Caco-2 (cell line): ENCODE measurements around the gene SIM1. TPM values are rescaled to one million over a fixed set of nuclear protein-coding genes. Genes with fewer than 3 reads are reported as not detected.

ENCODE experiments used
- BruUV-seq: library from RNA; stranded (reverse); fragments of 400-500 nt; replicated peaks from 2 replicates; lab custom pipeline; 2021; lab: Mats Ljungman, UMichigan
- CTCF ChIA-PET: fragments of 300-600 bp; sonication (Branson Sonifier 250); formaldehyde crosslinking; loops from one replicate; lab custom pipeline; 2022; ENCODE audit warnings: antibody characterized with exemption; lab: Charles Lee
- POLR2A ChIA-PET: fragments of 300-600 bp; sonication (Branson Sonifier 250); formaldehyde crosslinking; loops from one replicate; lab custom pipeline; 2022; ENCODE audit warnings: antibody characterized with exemption; lab: Charles Lee
- DNase-seq, 2 experiments: peaks; one replicate each; pipeline versions ENCODE4 v3.0.0 to v3.0.0-alpha.2; 2020 to 2022
- H3K27me3 ChIP-seq: replicated peaks from 2 replicates; pipeline ENCODE4 v1.6.0; 2011; ENCODE audit warnings: low read length; ENCODE audit not compliant: control insufficient read depth, insufficient read depth
- H3K36me3 ChIP-seq: 2 replicates; pipeline ENCODE4 v1.5.1; 2011; ENCODE audit warnings: low read length; ENCODE audit not compliant: control insufficient read depth, insufficient read depth
- H3K4me1 ChIP-seq: fragments of 250-450 bp; sonication (Bioruptor Pico); 2 replicates; pipeline ENCODE4 v1.5.1; 2020; ENCODE audit warnings: mild to moderate bottlenecking
- H3K4me3 ChIP-seq: 2 replicates; pipeline ENCODE4 v1.5.1; 2011; ENCODE audit warnings: low read depth, mild to moderate bottlenecking, control low read depth, low read length
- H3K9me3 ChIP-seq: fragments of 250-450 bp; sonication (Bioruptor Pico); 2 replicates; pipeline ENCODE4 v1.5.1; 2020; ENCODE audit warnings: mild to moderate bottlenecking, moderate library complexity
- H3K27ac Mint-ChIP-seq: one replicate; pipeline ENCODE4 v1.8.0; 2022; ENCODE audit warnings: mixed read lengths; ENCODE audit not compliant: unreplicated experiment
- H3K27me3 Mint-ChIP-seq: one replicate; pipeline ENCODE4 v1.8.0; 2022; ENCODE audit warnings: mixed read lengths; ENCODE audit not compliant: insufficient read depth, unreplicated experiment
- H3K36me3 Mint-ChIP-seq: one replicate; pipeline ENCODE4 v1.8.0; 2022; ENCODE audit warnings: mild to moderate bottlenecking, mixed read lengths; ENCODE audit not compliant: insufficient read depth, unreplicated experiment
- H3K4me1 Mint-ChIP-seq: one replicate; pipeline ENCODE4 v1.8.0; 2022; ENCODE audit warnings: low read depth, mixed read lengths; ENCODE audit not compliant: unreplicated experiment
- H3K4me3 Mint-ChIP-seq: one replicate; pipeline ENCODE4 v1.8.0; 2022; ENCODE audit warnings: mild to moderate bottlenecking, moderate library complexity, mixed read lengths; ENCODE audit not compliant: unreplicated experiment
- H3K9me3 Mint-ChIP-seq: one replicate; pipeline ENCODE4 v1.8.0; 2022; ENCODE audit warnings: mixed read lengths; ENCODE audit not compliant: unreplicated experiment
- CTCF ChIP-seq, 2 experiments: fragments of 200-600 bp in 1 of 2; IDR thresholded peaks; 1 replicate in 1 of 2; 2 replicates in 1 of 2; pipeline versions ENCODE4 v1.5.1 to v1.8.0; 2011 to 2022; ENCODE audit warnings: antibody characterized with exemption in 1 of 2, control low read depth in 1 of 2, inconsistent platforms in 1 of 2, low read depth in 1 of 2, low read length in 1 of 2, mild to moderate bottlenecking in 1 of 2, moderate library complexity in 1 of 2; ENCODE audit not compliant: insufficient read depth in 1 of 2, severe bottlenecking in 1 of 2, unreplicated experiment in 1 of 2
- intact Hi-C: fragments of 100-400 bp; cut with micrococcal nuclease; formaldehyde crosslinking; loops from one replicate; pipeline ENCODE4 v1.10.0; 2022; ENCODE audit not compliant: unreplicated experiment
- total RNA-seq: library from RNA; stranded (reverse); gene quantifications from 2 replicates; pipeline ENCODE4 v1.2.3, GENCODE V29; 2022

Gene SIM1
- total RNA-seq, 1 experiment from 2014 or later = not detected

DNA sequence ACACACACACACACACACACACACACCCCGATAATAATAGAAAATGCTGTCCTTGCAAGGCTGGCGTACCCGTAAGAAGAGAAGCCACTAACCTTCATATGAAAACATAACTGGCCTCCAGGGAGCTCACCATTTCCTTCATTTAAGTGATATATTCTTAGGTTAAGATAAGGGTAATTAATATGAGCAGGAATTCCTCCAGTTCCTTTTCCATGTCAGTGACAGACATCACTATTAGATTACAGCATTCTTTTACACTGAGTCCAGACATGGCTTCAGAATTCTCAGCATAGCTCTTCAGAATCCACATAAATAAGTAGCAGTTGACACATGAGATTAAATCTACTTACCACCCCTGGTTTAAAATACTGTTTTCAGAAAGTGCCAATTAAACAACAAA, 121.9 kb downstream of the SIM1 start:
- Mint-ChIP-seq H3K4me1 (peaks cover 13% of the 10 kb centered on the region), H3K9me3 (no peaks in the 10 kb centered on the region), H3K27ac (no peak overlapping the region), H3K4me3 (no peak overlapping the region), H3K27me3 (peaks cover 9% of the 10 kb centered on the region), H3K36me3 (no peaks in the 10 kb centered on the region)
- no peaks in the 10 kb centered on the region for H3K27me3 ChIP-seq
- H3K4me3 ChIP-seq = no peak overlapping the region
- no peaks in the 10 kb centered on the region for H3K9me3 ChIP-seq
- no peaks in the 10 kb centered on the region for H3K36me3 ChIP-seq
- no peak for DNase-seq
- intact Hi-C loops = no loop called here
- TF ChIP-seq CTCF (IDR thresholded peaks at IDR 0.05; ENCODE audit: insufficient read depth in 1 of 2, low read depth in 1 of 2, low read length in 1 of 2, severe bottlenecking in 1 of 2, unreplicated experiment in 1 of 2) = no peak
- H3K4me1 ChIP-seq = no peaks in the 10 kb centered on the region
- CTCF ChIA-PET = no interaction called here
- POLR2A ChIA-PET = no interaction called here
- no TSS peak for BruUV-seq

DNA sequence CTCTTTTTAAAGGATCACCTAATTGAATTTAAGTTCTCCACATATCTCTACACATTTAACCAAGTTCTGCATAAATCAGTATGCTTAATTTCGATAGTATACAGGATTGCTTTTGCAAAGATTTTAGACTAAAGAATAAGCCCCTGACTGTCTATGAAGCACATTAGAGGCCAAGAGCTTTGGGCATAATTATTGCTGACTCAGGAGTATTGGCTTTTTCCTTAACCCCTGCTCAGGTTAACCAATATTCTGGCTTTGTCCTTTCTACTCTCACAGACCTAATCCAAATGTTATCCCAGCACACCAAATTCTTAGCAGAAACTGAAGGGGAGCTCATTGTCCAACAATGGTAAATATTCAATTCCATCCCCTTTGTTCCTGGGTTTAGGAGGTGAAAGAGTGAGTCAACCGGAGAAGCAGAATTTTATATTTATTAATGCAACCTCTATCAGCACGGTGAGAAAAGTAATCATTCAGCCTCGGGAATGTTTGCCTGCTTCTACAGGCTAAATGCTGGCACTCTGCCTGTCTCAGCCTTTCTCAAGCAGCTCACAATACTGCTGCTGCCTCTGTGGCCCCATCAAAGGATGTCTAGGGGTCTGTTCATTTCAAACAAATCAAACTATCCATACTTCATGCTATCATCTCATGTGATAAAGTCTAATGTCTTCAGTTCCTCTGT, 125.0 kb downstream of the SIM1 start:
- no peaks in the 10 kb centered on the region for H3K9me3 Mint-ChIP-seq
- H3K27me3 ChIP-seq = no peaks in the 10 kb centered on the region
- no peak overlapping the region for H3K27ac Mint-ChIP-seq
- peaks cover 11% of the 10 kb centered on the region for H3K27me3 Mint-ChIP-seq
- H3K4me1 Mint-ChIP-seq = peaks cover 6% of the 10 kb centered on the region
- BruUV-seq = no TSS peak
- H3K4me3 Mint-ChIP-seq = no peak overlapping the region
- TF ChIP-seq CTCF (IDR thresholded peaks at IDR 0.05; ENCODE audit: insufficient read depth in 1 of 2, low read depth in 1 of 2, low read length in 1 of 2, severe bottlenecking in 1 of 2, unreplicated experiment in 1 of 2) = no peak
- intact Hi-C loops = no loop called here
- H3K36me3 ChIP-seq = no peaks in the 10 kb centered on the region
- no peaks in the 10 kb centered on the region for H3K9me3 ChIP-seq
- H3K36me3 Mint-ChIP-seq = no peaks in the 10 kb centered on the region
- DNase-seq = no peak
- no peaks in the 10 kb centered on the region for H3K4me1 ChIP-seq
- no peak overlapping the region for H3K4me3 ChIP-seq
- ChIA-PET POLR2A (no interaction called here), CTCF (no interaction called here)

DNA sequence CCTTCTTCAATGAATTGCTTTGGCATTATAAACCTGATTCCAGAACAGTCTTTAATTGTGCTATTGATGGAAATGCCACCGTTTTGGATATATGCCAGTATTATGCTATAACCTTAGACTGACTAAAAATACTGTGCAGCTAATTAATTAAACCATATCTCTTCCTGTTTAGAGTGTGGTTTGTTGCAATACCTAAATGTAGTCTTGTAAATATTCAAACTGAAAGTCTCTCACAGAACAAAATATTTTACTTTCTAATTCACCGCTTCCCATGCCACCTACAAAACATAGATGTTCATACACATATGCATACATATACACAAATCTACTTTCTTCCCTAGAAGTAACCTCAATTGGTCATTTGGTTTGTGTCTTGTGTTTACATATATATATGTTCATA, 126.6 kb downstream of the SIM1 start:
- Mint-ChIP-seq H3K4me1 (no peaks in the 10 kb centered on the region), H3K9me3 (no peaks in the 10 kb centered on the region), H3K27me3 (peaks cover 8% of the 10 kb centered on the region), H3K27ac (no peak overlapping the region), H3K4me3 (no peak overlapping the region), H3K36me3 (no peaks in the 10 kb centered on the region)
- no peaks in the 10 kb centered on the region for H3K9me3 ChIP-seq
- H3K4me1 ChIP-seq = no peaks in the 10 kb centered on the region
- H3K27me3 ChIP-seq = no peaks in the 10 kb centered on the region
- no peaks in the 10 kb centered on the region for H3K36me3 ChIP-seq
- ChIA-PET CTCF (no interaction called here), POLR2A (no interaction called here)
- intact Hi-C loops = no loop called here
- DNase-seq = no peak
- no TSS peak for BruUV-seq
- H3K4me3 ChIP-seq = no peak overlapping the region
- no peak for TF ChIP-seq CTCF (IDR thresholded peaks at IDR 0.05; ENCODE audit: insufficient read depth in 1 of 2, low read depth in 1 of 2, low read length in 1 of 2, severe bottlenecking in 1 of 2, unreplicated experiment in 1 of 2)
